Sigmoid colon (tissue), 7 donors: Measurements from ENCODE around the gene FAM13A. TPM values are rescaled to one million over a fixed set of nuclear protein-coding genes. Genes with fewer than 3 reads are reported as not detected.
"Not testable (repeated sequence)": the region's sequence is repeated elsewhere in the genome, so short reads cannot be mapped to it uniquely, and the experiment has no call there.

Source experiments
- DNase-seq: peaks from one replicate; pipeline ENCODE4 v3.0.0-alpha.2; 2019
- H3K27ac ChIP-seq, 4 donors: fragments of 200-600 bp; sonication (generic); one replicate each; pipeline ENCODE4 v1.5.1; 2016 to 2019; ENCODE audit warnings: mild to moderate bottlenecking in 1 of 4
- H3K27me3 ChIP-seq, 3 donors: fragments of 200-600 bp; sonication (generic); one replicate each; pipeline ENCODE4 v1.5.1; 2019; ENCODE audit warnings: mild to moderate bottlenecking in 1 of 3
- H3K36me3 ChIP-seq, 4 donors: fragments of 200-600 bp; sonication (generic); one replicate each; pipeline ENCODE4 v1.5.1; 2016 to 2019
- H3K4me1 ChIP-seq, 4 donors: fragments of 200-600 bp; sonication (generic); one replicate each; pipeline ENCODE4 v1.5.1; 2017 to 2019
- H3K4me3 ChIP-seq, 4 donors: fragments of 200-600 bp; sonication (generic); one replicate each; pipeline ENCODE4 v1.5.1; 2017 to 2019; ENCODE audit warnings: mild to moderate bottlenecking in 2 of 4, moderate library complexity in 1 of 4
- H3K9me3 ChIP-seq, 4 donors: fragments of 200-600 bp in 3 of 4; sonication (generic) in 3 of 4; one replicate each; pipeline versions ENCODE4 v1.5.1 to v1.6.1; 2013 to 2019
- CTCF ChIP-seq, 4 experiments: fragments of 450-650 bp in 3 of 4; fragments of 200-600 bp in 1 of 4; IDR thresholded peaks; one replicate each; pipeline ENCODE4 v1.5.1; 2016 to 2019; ENCODE audit warnings: antibody characterized with exemption in 4 of 4, mild to moderate bottlenecking in 3 of 4, moderate library complexity in 2 of 4
- EP300 ChIP-seq, 4 donors: sonication (generic); formaldehyde crosslinking; IDR thresholded peaks; one replicate each; pipeline ENCODE4 v1.6.1; 2017; ENCODE audit warnings: antibody characterized with exemption in 4 of 4
- POLR2A ChIP-seq, 2 donors: fragments of 450-650 bp; IDR thresholded peaks; one replicate each; pipeline ENCODE4 v1.6.1; 2016; ENCODE audit warnings: antibody characterized with exemption in 2 of 2, mild to moderate bottlenecking in 2 of 2, moderate library complexity in 2 of 2
- POLR2AphosphoS5 ChIP-seq, 4 donors: sonication (generic); formaldehyde crosslinking; IDR thresholded peaks; one replicate each; pipeline ENCODE4 v1.6.1; 2017; ENCODE audit warnings: antibody characterized with exemption in 4 of 4
- WGBS, 2 donors: extraction: QIAGEN DNeasy Blood & Tissue Kit; methylation state at CpG; one replicate each; pipeline ENCODE4 v1.1.7; 2013; 5-methylcytosine and 5-hydroxymethylcytosine counted together
- intact Hi-C: fragments of 100-400 bp; cut with DNase I; formaldehyde crosslinking; loops from one replicate; pipeline ENCODE4 v1.15.1; 2023
- polyA plus RNA-seq, 3 donors: library from polyadenylated mRNA; stranded (reverse); fragments of 200-250 nt; gene quantifications; one replicate each; pipeline ENCODE4 v1.2.3, GENCODE V29; 2013
- total RNA-seq, 4 donors: library from RNA; depleted of rRNA; stranded (reverse); fragments of >200 nt; gene quantifications; one replicate each; pipeline ENCODE4 v1.1.0, GENCODE V29; 2016
- donor health status: healthy with polysubstance abuse.
- donor health status: Bipolar disorder and iron deficiency.
- donor health status: healthy.

Gene FAM13A
- total and polyA plus RNA-seq, 7 donors, result 9.9 to 49.7 (median 41.1) TPM

GRCh38 chr4:88891636-88892035 is 165.3 kb downstream of the FAM13A start:
- intact Hi-C loops, result no loop called here
- Histone ChIP-seq H3K9me3 (no peaks in the 10 kb centered on the region), H3K36me3 (no peaks in the 10 kb centered on the region), H3K4me3 (no peak overlapping the region), H3K27ac (no peak overlapping the region), H3K27me3 (no peaks in the 10 kb centered on the region), H3K4me1 (no peaks in the 10 kb centered on the region)
- WGBS, 2 donors, result 12 to 73% methylated on average over 1 of the region's 1 CpG
- DNase-seq, result no peak
- TF ChIP-seq POLR2A (IDR thresholded peaks at IDR 0.05), result no peak
- no peak for TF ChIP-seq POLR2AphosphoS5 (IDR thresholded peaks at IDR 0.05)
- no peak for TF ChIP-seq EP300 (IDR thresholded peaks at IDR 0.05)
- TF ChIP-seq CTCF (IDR thresholded peaks at IDR 0.05), result no peak

GRCh38 chr4:88887409-88887808 is 169.6 kb downstream of the FAM13A start:
- H3K27me3 ChIP-seq, H3K9me3 ChIP-seq, DNase-seq, H3K4me3 ChIP-seq, intact Hi-C loops, H3K36me3 ChIP-seq, H3K4me1 ChIP-seq, H3K27ac ChIP-seq: not testable (repeated sequence)
- 91 to 94% methylated on average over 3 of the region's 3 CpGs for WGBS, 2 donors

- intact Hi-C loops, result no loop called here
- DNase-seq, result no peak
- Histone ChIP-seq H3K36me3 (no peaks in the 10 kb centered on the region), H3K27ac (peak overlapping the region in 3 of 4 donors; percentile 18 to 31 (median 24)), H3K4me1 (peaks cover 0 to 17% (median 5%) of the 10 kb centered on the region in 4 donors), H3K9me3 (no peaks in the 10 kb centered on the region), H3K4me3 (no peak overlapping the region), H3K27me3 (no peaks in the 10 kb centered on the region)
- TF ChIP-seq EP300 (IDR thresholded peaks at IDR 0.05), result no peak
- TF ChIP-seq POLR2AphosphoS5 (IDR thresholded peaks at IDR 0.05), result no peak
- no peak for TF ChIP-seq POLR2A (IDR thresholded peaks at IDR 0.05)
- no peak for TF ChIP-seq CTCF (IDR thresholded peaks at IDR 0.05)
- WGBS, 2 donors, result 41 to 54% methylated on average over 2 of the region's 2 CpGs
Measured at GRCh38 chr4:88881227-88881569, 175.8 kb downstream of the FAM13A start.

- Histone ChIP-seq H3K4me3 (no peak overlapping the region), H3K4me1 (peaks cover 0 to 17% (median 5%) of the 10 kb centered on the region in 4 donors), H3K36me3 (no peaks in the 10 kb centered on the region), H3K9me3 (no peaks in the 10 kb centered on the region), H3K27ac (peak overlapping the region in 3 of 4 donors; percentile 18 to 31 (median 24)), H3K27me3 (no peaks in the 10 kb centered on the region)
- TF ChIP-seq CTCF (IDR thresholded peaks at IDR 0.05) (no peak), POLR2A (IDR thresholded peaks at IDR 0.05) (no peak)
- DNase-seq, result no peak
- intact Hi-C loops, result no loop called here
- WGBS, 2 donors, result 78 to 79% methylated on average over 11 of the region's 11 CpGs
Measured at GRCh38 chr4:88880501-88881226, 176.3 kb downstream of the FAM13A start.

- H3K36me3 ChIP-seq, result no peaks in the 10 kb centered on the region
- 91 to 94% methylated on average over 4 of the region's 4 CpGs for WGBS, 2 donors
- no peak for TF ChIP-seq POLR2AphosphoS5 (IDR thresholded peaks at IDR 0.05)
- TF ChIP-seq CTCF (IDR thresholded peaks at IDR 0.05), result no peak
- H3K27ac ChIP-seq, result peak overlapping the region in 1 of 4 donors; percentile 31
- DNase-seq, result no peak
- no peaks in the 10 kb centered on the region for H3K9me3 ChIP-seq
- H3K4me1 ChIP-seq, result peaks cover 0 to 17% (median 5%) of the 10 kb centered on the region in 4 donors
- intact Hi-C loops, result no loop called here
- no peaks in the 10 kb centered on the region for H3K27me3 ChIP-seq
- no peak overlapping the region for H3K4me3 ChIP-seq
Measured at GRCh38 chr4:88879991-88880390, 177.0 kb downstream of the FAM13A start.
